ENCODE results near the gene MTF1.

MTF1 gene

GRCh38 chr1:37866491-37866890, 7.1 kb upstream of the MTF1 start:
- no peak for DNase-seq

DNA sequence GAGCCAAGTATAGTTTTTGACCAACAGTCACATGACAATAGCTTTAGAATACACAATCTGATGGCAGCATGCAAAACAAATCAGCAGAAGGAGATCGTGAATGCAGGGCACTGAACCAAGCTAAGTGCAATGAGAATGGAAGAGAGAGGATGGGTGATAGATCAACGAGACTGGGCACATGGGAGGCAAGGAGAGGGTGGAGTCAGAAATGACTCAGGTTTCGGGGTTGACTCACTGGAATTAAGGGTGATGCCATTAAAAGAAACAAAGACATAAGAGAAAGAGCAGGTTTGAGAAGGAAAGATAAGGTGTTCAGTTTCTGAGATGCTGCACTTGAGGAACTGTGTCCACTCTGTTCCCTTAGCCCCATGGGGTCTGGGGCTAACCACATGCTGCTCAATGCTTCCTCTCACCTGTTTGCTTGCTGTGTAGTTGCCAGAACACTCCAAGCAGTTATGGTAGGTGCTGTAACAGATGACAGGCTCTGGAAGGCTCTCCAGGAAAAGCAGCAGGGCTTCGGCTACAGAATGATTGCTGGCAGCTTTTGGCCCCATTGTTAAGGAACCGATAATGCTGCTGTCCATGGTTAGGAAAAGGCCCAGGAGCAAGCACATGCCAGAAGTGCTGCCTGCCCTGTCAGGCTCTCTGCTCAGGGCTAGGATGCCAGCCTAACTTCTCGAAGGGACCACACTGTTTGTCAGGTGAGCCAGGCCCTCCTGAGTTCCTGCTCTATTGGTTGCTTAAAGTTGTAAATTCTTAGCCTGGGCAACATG, 6.1 kb upstream of the MTF1 start:
- DNase-seq: no peak

GRCh38 chr1:37862330-37862729, 2.9 kb upstream of the MTF1 start:
- no peak for DNase-seq

GRCh38 chr1:37861151-37861550, 1.8 kb upstream of the MTF1 start:
- no peak for DNase-seq

DNA sequence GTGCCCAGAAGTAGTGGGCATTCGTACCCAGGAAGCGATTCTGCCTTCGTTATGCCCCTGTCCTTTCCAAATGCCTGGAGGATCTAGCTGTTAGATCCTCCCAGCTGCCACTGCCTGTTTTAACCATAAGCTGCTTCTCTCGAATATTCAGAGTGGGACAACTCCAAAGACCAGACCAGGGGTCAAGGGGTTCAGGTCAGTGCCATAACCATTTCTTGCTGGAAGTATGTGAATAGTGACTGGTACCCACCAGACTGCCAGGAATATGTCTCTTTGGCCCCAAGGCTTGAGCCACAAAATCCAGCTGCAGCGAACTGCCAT, 914 bp upstream of the MTF1 start:
- no peak for DNase-seq

- DNase-seq: no peak
Observed at GRCh38 chr1:37858931-37859506, 373 bp downstream of the MTF1 start.

- no peak for DNase-seq
Observed at GRCh38 chr1:37854406-37854805, 5.0 kb downstream of the MTF1 start.

- DNase-seq: no peak
Observed at GRCh38 chr1:37853157-37853556, 6.2 kb downstream of the MTF1 start.

- DNase-seq: no peak
Observed at GRCh38 chr1:37851782-37852210, 7.6 kb downstream of the MTF1 start.

DNA sequence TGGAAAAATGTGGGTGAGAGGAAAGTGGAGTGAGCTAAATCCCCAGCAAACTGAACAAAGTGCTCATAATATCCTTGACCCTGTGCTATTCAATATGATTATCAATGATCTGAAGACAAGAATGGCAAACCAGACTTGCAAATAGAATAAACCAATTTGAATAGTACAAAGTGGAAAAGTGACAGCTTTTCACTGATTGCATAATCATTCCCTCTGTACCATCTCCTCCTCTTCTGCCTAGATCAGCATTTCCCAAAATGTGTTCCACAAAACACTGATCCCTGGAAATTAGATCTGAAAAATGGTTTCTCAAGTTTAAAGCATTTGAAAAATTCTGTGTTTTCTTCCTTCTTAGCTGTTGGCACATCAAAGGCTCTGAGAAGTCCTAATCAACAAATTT, 8.1 kb downstream of the MTF1 start:
- no peak for DNase-seq

- DNase-seq: no peak
Observed at GRCh38 chr1:37850352-37850955, 8.9 kb downstream of the MTF1 start.

DNA sequence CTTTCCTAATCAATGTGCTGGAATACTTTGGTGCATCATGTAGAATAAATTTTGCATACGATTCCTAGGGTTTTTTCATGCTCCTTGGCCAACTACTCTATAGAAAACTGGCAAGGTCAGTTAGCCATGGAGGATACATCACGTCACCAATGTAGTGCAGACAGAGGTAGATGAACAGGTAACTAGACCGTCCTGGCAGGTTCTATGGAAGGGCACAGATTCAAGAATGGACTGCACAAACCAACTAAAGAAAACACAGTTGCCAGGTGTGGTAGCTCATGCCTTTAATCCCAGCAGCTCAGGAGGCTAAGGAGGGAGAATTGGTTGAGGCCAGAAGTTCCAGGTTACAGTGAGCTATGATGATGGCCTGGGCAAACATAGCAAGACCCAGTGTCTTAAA, 9.9 kb downstream of the MTF1 start:
- no peak for DNase-seq

GRCh38 chr1:37846647-37847339, 12.6 kb downstream of the MTF1 start:
- DNase-seq: no peak

- no peak for DNase-seq
Observed at GRCh38 chr1:37845786-37846185, 13.6 kb downstream of the MTF1 start.

DNA sequence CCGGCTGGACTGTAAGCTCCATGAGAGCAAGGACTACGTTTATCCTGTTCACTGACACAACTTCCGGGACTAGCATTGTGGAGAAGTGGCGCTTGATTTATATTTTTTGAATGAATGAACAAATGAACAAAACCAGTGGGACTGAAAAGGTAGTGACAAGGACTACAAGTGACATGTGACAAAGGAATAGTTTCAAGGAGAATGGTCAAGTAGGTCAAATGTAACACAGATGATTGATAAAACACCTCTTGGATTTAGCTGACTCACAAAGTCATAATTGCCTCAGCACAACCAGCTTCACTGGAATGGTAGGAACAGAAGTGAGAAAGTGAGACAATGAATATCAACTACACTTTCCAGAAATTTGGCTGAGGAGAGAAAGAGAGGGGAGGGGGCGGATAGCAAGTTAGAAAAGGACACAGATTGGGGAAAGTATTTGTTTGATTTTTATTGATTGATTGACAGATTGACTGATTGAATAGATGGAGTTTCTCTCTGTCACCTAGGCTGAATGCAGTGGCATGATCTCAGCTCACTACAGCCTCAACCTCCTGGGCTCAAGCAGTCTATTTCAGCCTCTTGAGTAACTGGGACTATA, 14.2 kb downstream of the MTF1 start:
- DNase-seq: no peak

DNA sequence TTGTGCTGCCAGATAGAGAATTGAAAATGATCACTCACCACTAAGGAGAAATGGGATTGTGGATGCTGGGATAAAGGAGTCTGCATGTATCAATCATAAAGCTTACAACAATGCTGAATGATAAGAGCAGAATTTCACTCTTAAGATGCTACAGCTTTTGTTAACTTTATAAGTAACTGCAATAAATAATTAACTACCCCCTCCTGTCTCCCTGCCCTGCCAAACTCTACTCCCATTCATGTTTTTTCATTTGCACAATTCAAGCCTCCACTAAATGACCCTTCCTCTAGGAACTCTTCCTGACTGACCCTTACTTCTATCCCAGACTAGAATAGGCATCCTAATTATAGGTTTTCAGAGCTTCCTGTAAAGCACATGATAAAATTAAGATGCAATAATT, 14.9 kb downstream of the MTF1 start:
- DNase-seq: no peak

- DNase-seq: no peak
Observed at GRCh38 chr1:37841652-37842051, 17.7 kb downstream of the MTF1 start.

DNA sequence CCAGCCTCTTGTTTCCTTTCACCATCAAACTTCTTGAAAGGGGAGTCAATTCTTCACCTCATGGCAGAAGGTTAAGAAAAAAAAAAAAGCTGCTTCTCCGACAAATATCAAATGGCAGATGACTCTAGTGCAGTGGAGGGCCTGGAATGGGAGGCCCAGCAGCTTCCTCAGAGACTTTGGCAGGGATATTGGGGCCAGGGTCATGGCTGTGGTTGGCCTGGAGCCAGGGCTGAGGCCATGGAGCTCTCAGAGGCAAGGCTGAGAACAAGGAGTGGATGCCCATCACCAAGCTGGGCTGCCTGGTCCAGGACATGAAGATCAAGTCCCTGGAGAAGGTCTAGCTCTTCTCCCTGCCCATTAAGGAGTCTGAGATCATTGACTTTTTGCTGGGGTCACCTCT, 18.7 kb downstream of the MTF1 start:
- no peak for DNase-seq

GRCh38 chr1:37839676-37840075, 19.7 kb downstream of the MTF1 start:
- no peak for DNase-seq

GRCh38 chr1:37836788-37837187, 22.6 kb downstream of the MTF1 start:
- no peak for DNase-seq

GRCh38 chr1:37831809-37832208, 27.6 kb downstream of the MTF1 start:
- DNase-seq: no peak

DNA sequence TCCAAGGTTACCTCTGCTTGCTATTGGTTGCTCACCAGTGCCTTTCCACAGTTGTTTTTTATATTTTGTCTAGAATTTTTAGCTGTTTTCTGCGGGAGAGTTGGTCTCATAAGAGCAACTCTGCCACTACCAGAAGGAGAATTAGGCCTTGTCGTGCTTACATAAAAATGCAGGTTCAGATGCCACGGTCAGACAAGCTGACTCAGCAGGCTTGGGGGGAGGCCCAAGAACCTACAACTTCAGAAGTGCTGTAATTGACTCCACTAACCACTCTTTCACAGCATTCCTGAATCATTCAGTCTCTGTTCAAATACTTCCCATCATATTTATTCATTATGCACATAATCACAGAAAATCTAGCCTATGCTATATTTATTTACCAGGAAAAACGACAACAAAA, 28.3 kb downstream of the MTF1 start:
- DNase-seq: no peak

GRCh38 chr1:37828410-37829074, 30.9 kb downstream of the MTF1 start:
- DNase-seq: no peak

Measured in midbrain (tissue), 1 donor.